Bronchial epithelial cell (primary cell): Measurements from ENCODE around the gene USP15. TPM values are rescaled to one million over a fixed set of nuclear protein-coding genes. Genes with fewer than 3 reads are reported as not detected.
"Not testable (repeated sequence)": the region's sequence is repeated elsewhere in the genome, so short reads cannot be mapped to it uniquely, and the experiment has no call there.

Experiments
- DNase-seq: peaks from one replicate; pipeline ENCODE4 v3.0.0-alpha.2; 2010; ENCODE audit warnings: low read depth
- FAIRE-seq: peaks from 2 replicates; lab custom pipeline; 2011; peaks lifted over from hg19 to GRCh38; lab: Jason Lieb, UNC
- H3K27me3 ChIP-seq: 2 replicates; pipeline ENCODE4 v1.5.1; 2011; ENCODE audit warnings: low read length; ENCODE audit not compliant: control insufficient read depth, insufficient read depth
- H3K36me3 ChIP-seq: 2 replicates; pipeline ENCODE4 v1.5.1; 2011; ENCODE audit warnings: low read length; ENCODE audit not compliant: control insufficient read depth, insufficient read depth
- H3K4me3 ChIP-seq: 2 replicates; pipeline ENCODE4 v1.5.1; 2011; ENCODE audit warnings: mild to moderate bottlenecking, low read depth, low read length, control low read depth
- CTCF ChIP-seq: IDR thresholded peaks from 2 replicates; pipeline ENCODE4 v1.5.1; 2011; ENCODE audit warnings: mild to moderate bottlenecking, moderate library complexity, low read length, control low read depth, inconsistent platforms; ENCODE audit not compliant: insufficient read depth, severe bottlenecking
- total RNA-seq: library from RNA; depleted of rRNA; stranded (reverse); fragments of >200 nt; gene quantifications from 2 replicates; pipeline ENCODE4 v1.2.1, GENCODE V29; 2014

The USP15 gene
- total RNA-seq, 1 donor from 2014 or later, result 56.3 TPM

DNA sequence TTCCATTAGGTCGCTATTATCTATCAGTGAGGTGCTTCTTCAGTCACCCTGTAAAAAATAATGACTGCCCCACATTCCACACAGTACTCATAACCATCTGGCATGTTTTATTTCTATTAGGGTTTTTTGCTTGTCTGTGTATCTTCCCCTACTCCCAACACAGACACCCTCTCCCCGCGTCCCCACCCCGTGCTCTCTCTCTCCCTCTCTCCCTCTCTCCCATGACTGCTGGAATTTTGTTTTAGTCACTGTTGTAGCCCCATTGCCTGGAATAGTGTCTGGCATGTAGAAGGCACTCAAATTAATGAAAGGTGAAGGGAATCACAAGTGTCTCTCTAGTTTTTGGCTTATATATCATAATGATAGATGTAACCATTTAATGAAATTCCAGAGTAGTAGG, 103.3 kb downstream of the USP15 start:
- Histone ChIP-seq H3K27me3 (no peaks in the 10 kb centered on the region), H3K36me3 (no peaks in the 10 kb centered on the region), H3K4me3 (no peak overlapping the region)
- DNase-seq (no peak), FAIRE-seq (no peak)
- TF ChIP-seq CTCF, result no peak

GRCh38 chr12:62364697-62365096, 104.5 kb downstream of the USP15 start:
- FAIRE-seq, H3K4me3 ChIP-seq, DNase-seq, H3K36me3 ChIP-seq, H3K27me3 ChIP-seq: not testable (repeated sequence)

GRCh38 chr12:62365846-62366245, 105.6 kb downstream of the USP15 start:
- not testable (repeated sequence) for DNase-seq, FAIRE-seq, H3K36me3 ChIP-seq, H3K27me3 ChIP-seq, H3K4me3 ChIP-seq

GRCh38 chr12:62368430-62369223, 108.4 kb downstream of the USP15 start:
- H3K36me3 ChIP-seq, DNase-seq, FAIRE-seq, H3K27me3 ChIP-seq, H3K4me3 ChIP-seq: not testable (repeated sequence)

- Histone ChIP-seq H3K27me3 (no peaks in the 10 kb centered on the region), H3K4me3 (no peak overlapping the region), H3K36me3 (no peaks in the 10 kb centered on the region)
- no peak for TF ChIP-seq CTCF
- FAIRE-seq, result no peak
- DNase-seq, result no peak
Observed at GRCh38 chr12:62370189-62370588, 110.0 kb downstream of the USP15 start.

DNA sequence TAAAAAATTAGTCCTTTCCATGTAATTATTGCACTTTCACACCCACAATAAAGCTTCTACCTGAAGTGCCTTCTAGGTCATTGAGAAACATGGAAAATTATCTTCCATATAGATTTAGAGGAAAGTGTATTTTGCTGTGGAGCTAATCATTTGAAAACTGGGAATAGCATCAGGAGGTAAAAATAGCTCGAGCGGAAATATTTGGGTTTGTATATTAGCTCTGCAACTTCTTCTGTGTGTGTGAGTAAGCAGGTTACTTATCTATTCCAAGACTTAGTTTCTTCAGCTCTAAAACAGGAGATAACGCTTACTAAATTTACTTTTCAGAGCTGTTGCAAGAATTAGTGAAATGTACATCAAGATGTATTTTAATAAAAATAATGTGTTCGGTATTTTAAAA, 111.5 kb downstream of the USP15 start:
- no peaks in the 10 kb centered on the region for H3K36me3 ChIP-seq
- TF ChIP-seq CTCF, result no peak
- DNase-seq (no peak), FAIRE-seq (no peak)
- no peaks in the 10 kb centered on the region for H3K27me3 ChIP-seq
- no peak overlapping the region for H3K4me3 ChIP-seq

- FAIRE-seq, result no peak
- TF ChIP-seq CTCF, result no peak
- H3K27me3 ChIP-seq, result no peaks in the 10 kb centered on the region
- H3K36me3 ChIP-seq, result no peaks in the 10 kb centered on the region
- no peak overlapping the region for H3K4me3 ChIP-seq
- no peak for DNase-seq
Observed at GRCh38 chr12:62372134-62372533, 111.9 kb downstream of the USP15 start.
